OCI-LY1 (cell line): ENCODE results near the gene ANXA7.

Experiments
- H2AFZ ChIP-seq: fragments of 200-600 bp; sonication (generic), shearing (Covaris generic); 2 replicates; pipeline ENCODE4 v1.6.0; 2014; ENCODE audit warnings: antibody characterized with exemption, mild to moderate bottlenecking, low read length
- H3F3A ChIP-seq: fragments of 200-600 bp; sonication (generic), shearing (Covaris generic); 2 replicates; pipeline ENCODE4 v1.6.0; 2014; ENCODE audit warnings: mild to moderate bottlenecking, antibody characterized with exemption, low read length, moderate library complexity; ENCODE audit not compliant: insufficient read depth
- H3K27ac ChIP-seq: fragments of 200-600 bp; sonication (generic); 2 replicates; pipeline ENCODE4 v1.5.1; 2014; ENCODE audit warnings: low read length, mixed run types, mild to moderate bottlenecking, low read depth; ENCODE audit not compliant: poor library complexity, severe bottlenecking
- H3K27me3 ChIP-seq: fragments of 200-600 bp; sonication (generic); 2 replicates; pipeline ENCODE4 v1.6.0; 2014; ENCODE audit warnings: antibody characterized with exemption, mild to moderate bottlenecking, low read length, moderate library complexity; ENCODE audit not compliant: insufficient read depth
- H3K36me3 ChIP-seq: fragments of 200-600 bp; sonication (generic); 2 replicates; pipeline ENCODE4 v1.6.1; 2014; ENCODE audit warnings: mild to moderate bottlenecking, antibody characterized with exemption, low read length, moderate library complexity, mixed read lengths; ENCODE audit not compliant: insufficient read depth
- H3K4me1 ChIP-seq: fragments of 200-600 bp; sonication (generic); 2 replicates; pipeline ENCODE4 v1.5.1; 2014; ENCODE audit warnings: mild to moderate bottlenecking, low read length, moderate library complexity; ENCODE audit not compliant: insufficient read depth, severe bottlenecking
- H3K4me2 ChIP-seq: fragments of 200-600 bp; sonication (generic), shearing (Covaris generic); 2 replicates; pipeline ENCODE4 v1.6.1; 2014; ENCODE audit warnings: low read length
- H3K4me3 ChIP-seq: fragments of 200-600 bp; sonication (generic); 2 replicates; pipeline ENCODE4 v1.5.1; 2014; ENCODE audit warnings: low read length, low read depth, mild to moderate bottlenecking, mixed read lengths; ENCODE audit not compliant: poor library complexity, severe bottlenecking
- H3K79me2 ChIP-seq: fragments of 200-600 bp; shearing (Covaris generic); 2 replicates; pipeline ENCODE4 v1.6.1; 2016; ENCODE audit warnings: mixed run types, low read length, mixed read lengths; ENCODE audit not compliant: insufficient read depth
- H3K9ac ChIP-seq: fragments of 200-600 bp; sonication (generic), shearing (Covaris generic); 2 replicates; pipeline ENCODE4 v1.6.1; 2014; ENCODE audit warnings: mild to moderate bottlenecking, low read length, mixed read lengths
- H3K9me2 ChIP-seq: fragments of 200-600 bp; sonication (generic), shearing (Covaris generic); 2 replicates; pipeline ENCODE4 v1.6.1; 2014; ENCODE audit warnings: low read depth, mild to moderate bottlenecking, low read length, mixed read lengths
- H3K9me3 ChIP-seq: fragments of 200-600 bp; shearing (Covaris generic); 2 replicates; pipeline ENCODE4 v1.6.1; 2014; ENCODE audit warnings: low read length, mixed read lengths
- H4K20me1 ChIP-seq: fragments of 200-600 bp; sonication (generic), shearing (Covaris generic); 2 replicates; pipeline ENCODE4 v1.6.0; 2016; ENCODE audit warnings: mild to moderate bottlenecking, low read length; ENCODE audit not compliant: insufficient read depth
- CTCF ChIP-seq: fragments of 200-600 bp; sonication (generic), shearing (Covaris generic); IDR thresholded peaks from 2 replicates; pipeline ENCODE4 v1.5.1; 2017; ENCODE audit warnings: mild to moderate bottlenecking, antibody characterized with exemption, low read length, moderate library complexity, mixed read lengths
- EZH2 ChIP-seq: fragments of 200-600 bp; sonication (generic), shearing (Covaris generic); IDR thresholded peaks from 2 replicates; pipeline ENCODE4 v1.8.0; 2017; ENCODE audit warnings: borderline replicate concordance, mixed run types, mild to moderate bottlenecking, antibody characterized with exemption, low read length, moderate library complexity, mixed read lengths

ANXA7 gene

DNA sequence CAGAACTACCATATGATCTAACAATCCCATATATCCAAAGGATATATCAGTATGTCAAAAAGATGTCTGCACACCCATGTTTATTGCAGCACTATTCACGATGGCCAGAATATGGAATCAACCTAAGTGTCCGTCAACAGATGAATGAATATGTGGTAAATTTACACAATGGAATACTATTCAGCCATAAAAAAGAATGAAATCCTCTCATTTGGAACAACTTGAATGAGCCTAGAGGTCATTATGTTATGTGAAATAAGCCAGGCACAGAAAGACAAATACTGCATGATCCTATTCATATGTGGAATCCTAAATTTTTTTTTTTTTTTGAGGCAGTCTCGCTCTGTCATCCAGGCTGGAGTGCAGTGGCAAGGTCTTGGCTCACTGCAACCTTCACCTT, 48.9 kb downstream of the ANXA7 start:
- H3K9me2 ChIP-seq, result no peaks in the 10 kb centered on the region
- no peak overlapping the region for H2AFZ ChIP-seq
- no peaks in the 10 kb centered on the region for H4K20me1 ChIP-seq
- no peak for TF ChIP-seq CTCF
- no peak for TF ChIP-seq EZH2
- H3K79me2 ChIP-seq, result no peaks in the 10 kb centered on the region
- H3K4me3 ChIP-seq, result no peak overlapping the region
- no peaks in the 10 kb centered on the region for H3K4me1 ChIP-seq
- H3K9ac ChIP-seq, result no peak overlapping the region
- H3K9me3 ChIP-seq, result no peaks in the 10 kb centered on the region
- no peak overlapping the region for H3K4me2 ChIP-seq
- peaks cover 46% of the 10 kb centered on the region for H3K36me3 ChIP-seq
- peaks cover 7% of the 10 kb centered on the region; the same call in 1 of the 2 replicates for H3F3A ChIP-seq
- H3K27me3 ChIP-seq, result no peaks in the 10 kb centered on the region
- no peak overlapping the region for H3K27ac ChIP-seq

- no peaks in the 10 kb centered on the region for H3K79me2 ChIP-seq
- peaks cover 4% of the 10 kb centered on the region for H3K36me3 ChIP-seq
- no peaks in the 10 kb centered on the region for H3K27me3 ChIP-seq
- no peaks in the 10 kb centered on the region for H3K9me2 ChIP-seq
- no peak overlapping the region; the same call in 1 of the 2 replicates for H3K9ac ChIP-seq
- TF ChIP-seq EZH2 (no peak), CTCF (no peak)
- H3K4me2 ChIP-seq, result peak overlapping the region; percentile 68
- H3F3A ChIP-seq, result peaks cover 7% of the 10 kb centered on the region; the same call in 1 of the 2 replicates
- no peaks in the 10 kb centered on the region for H3K9me3 ChIP-seq
- H3K4me3 ChIP-seq, result peak overlapping the region; percentile 67
- no peaks in the 10 kb centered on the region for H4K20me1 ChIP-seq
- H3K4me1 ChIP-seq, result peaks cover 17% of the 10 kb centered on the region
- H2AFZ ChIP-seq, result peak overlapping the region; percentile 94; the same call in 1 of the 2 replicates
- no peak overlapping the region for H3K27ac ChIP-seq
These were observed 54.4 kb downstream of the ANXA7 start for GRCh38 chr10:73359492-73359891.

DNA sequence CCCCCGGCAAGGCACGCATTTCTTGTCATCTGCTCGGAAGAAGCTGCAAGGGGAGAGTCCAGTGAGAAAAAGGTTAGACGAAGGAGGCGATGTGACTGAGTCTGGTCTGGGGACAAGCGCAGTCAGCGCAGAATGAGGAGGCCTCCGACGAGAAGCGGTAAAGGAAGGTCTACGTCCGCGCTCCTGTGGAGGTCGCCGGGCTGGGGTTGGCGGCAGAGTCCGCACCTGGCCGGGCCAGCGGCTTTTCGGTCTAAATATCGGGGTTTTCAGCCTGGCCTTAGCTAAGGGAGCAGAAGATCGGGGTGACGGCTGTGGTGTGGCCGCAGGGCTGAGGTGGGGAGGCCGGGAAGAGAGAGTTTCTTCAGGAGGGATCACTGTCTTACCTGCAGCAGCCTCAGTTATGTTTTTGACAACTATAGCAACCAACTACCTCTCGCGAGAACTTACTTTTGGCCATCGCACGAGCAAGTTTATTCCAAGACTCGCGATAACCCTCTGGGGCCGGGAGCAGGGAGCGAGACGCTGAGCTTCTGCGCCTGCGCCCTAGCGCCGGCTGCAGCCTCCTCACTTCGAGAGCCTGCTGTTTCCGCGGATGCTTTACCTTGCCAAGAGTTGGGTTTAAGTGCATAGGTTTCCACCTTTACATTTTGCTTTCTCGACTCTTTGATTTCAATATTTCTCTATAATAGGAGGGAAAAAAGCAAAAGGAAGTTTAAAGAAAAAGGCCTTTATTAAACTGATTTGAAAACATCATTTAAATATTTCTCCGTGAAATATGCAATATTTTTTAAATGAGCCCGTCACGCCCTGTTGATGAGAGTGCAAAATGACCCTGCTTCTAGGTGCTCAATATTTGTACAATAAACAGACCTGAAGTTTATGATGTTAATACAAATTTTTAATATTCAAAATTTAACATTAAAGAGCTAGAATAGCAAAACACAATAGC, 55.3 kb downstream of the ANXA7 start, which contains the start of gene CFAP70:
TSS of gene CFAP70 (minus strand) at position 534 of the 949 bp plus-strand sequence. CDS start 4,068 bp downstream, outside the sequence.
- Histone ChIP-seq H3K9ac (peak within 1 kb of the TSS; percentile 60), H3K79me2 (no peaks in the 10 kb centered on the region)

More for the DNA sequence above, 55.3 kb downstream of the ANXA7 start, which contains the start of gene CFAP70:
- Histone ChIP-seq H3K9me3 (no peaks in the 10 kb centered on the region), H4K20me1 (no peaks in the 10 kb centered on the region), H3K27me3 (no peaks in the 10 kb centered on the region), H3F3A (peaks cover 7% of the 10 kb centered on the region; the same call in 1 of the 2 replicates), H2AFZ (peak within 1 kb of the TSS; percentile 94), H3K4me2 (peak within 1 kb of the TSS; percentile 68), H3K4me3 (peak within 1 kb of the TSS; percentile 67), H3K27ac (no peak within 1 kb of the TSS), H3K4me1 (peaks cover 17% of the 10 kb centered on the region), H3K36me3 (no peaks in the 10 kb centered on the region; the same call in 1 of the 2 replicates), H3K9me2 (no peaks in the 10 kb centered on the region)
- TF ChIP-seq CTCF (no peak), EZH2 (no peak)
